GM21515 (cell line): ENCODE measurements around the gene MYRF.

ENCODE experiments used
- ATAC-seq: cut with Tn5 transposase; IDR thresholded peaks from one replicate; pipeline ENCODE4 v1.9.1; 2021; ENCODE audit not compliant: unreplicated experiment

MYRF gene

DNA sequence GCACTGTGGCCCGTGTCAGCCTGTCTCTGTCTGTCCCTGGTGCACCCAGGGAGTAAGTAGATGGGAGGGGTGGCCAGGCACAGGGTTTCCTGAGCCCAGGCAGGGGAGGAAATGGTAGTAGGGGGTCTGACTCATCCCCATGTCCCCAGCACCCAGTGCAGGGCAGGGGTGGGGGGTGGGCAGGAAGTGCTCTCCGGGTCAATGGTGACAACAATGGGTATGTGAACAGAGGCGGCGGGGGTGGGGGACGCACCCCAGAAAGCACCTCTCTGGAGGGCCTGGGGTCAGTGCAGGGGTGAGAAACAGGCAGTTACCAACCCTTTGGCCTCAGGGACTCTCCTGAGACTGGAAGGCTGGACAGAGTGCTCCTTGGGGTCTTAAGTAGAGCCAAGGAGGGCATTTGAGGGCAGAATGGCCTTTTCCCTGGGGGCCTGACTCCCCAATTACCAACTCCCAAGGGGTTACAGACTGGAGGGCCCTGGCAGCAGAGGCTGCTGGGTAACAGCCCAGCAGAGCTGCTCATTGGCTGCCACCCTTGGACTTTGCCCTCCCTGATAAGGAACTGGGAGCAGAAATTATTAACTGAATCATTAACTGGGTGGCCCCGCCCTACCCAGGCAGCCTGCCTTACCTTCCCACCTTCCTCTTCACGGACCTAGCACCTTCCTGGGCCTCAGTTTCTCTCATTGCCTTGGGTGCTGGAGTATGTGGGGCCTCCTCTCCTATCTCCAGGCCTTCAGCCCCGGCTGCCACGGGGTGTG lies 4.2 kb downstream of the MYRF start:
- ATAC-seq = no peak

DNA sequence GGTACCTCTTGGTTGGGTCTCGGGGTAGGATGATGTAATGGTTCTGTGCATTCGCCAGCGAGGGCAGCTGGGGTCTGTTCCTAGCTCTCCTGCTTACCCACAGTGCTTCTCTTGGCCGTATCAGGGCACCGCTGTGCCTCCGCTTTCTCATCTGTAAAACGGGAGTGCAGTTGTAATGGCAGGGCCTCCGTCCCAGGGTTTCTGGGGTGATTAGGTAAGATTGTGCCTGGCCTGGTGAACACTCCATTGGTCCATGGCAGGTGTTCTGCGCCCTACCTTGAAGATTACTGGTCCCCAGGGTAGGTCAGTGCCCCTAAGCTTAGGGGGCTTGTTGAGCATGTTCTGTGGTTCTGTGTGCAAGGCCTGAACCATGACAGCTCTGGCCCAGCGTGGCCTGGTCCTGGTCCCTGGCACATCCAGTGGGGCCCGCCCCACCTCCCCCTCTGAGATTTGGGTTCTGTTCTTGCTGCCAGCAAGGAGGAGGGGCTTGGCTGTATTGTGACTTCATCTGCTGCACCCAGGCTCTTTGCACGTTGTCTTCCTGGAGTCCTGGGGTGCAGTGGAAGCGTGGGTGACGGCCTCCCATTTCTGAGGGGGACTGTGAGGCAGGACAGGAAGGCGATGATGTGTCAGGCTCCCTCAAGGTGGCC lies 4.9 kb downstream of the MYRF start:
- no peak for ATAC-seq

DNA sequence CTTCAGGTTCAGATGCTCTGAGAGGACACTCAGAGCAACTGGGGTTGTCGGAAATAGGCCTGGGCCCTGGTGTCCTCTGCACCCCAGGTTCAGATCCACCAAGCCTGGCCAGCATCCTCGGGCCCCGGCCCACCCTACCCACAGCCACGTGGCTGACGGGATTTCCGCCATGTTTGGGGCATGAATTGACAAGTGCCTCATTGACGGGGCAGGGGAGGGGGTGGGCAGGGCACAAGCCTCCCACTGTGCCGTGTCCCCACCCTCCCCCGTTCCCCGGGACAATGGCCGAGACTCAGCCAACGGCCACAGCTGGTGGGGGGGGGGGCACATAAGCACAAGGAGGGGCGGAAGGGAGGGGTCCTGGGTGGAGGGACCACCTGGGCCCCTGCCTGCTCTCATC lies 8.5 kb downstream of the MYRF start:
- ATAC-seq = no peak

DNA sequence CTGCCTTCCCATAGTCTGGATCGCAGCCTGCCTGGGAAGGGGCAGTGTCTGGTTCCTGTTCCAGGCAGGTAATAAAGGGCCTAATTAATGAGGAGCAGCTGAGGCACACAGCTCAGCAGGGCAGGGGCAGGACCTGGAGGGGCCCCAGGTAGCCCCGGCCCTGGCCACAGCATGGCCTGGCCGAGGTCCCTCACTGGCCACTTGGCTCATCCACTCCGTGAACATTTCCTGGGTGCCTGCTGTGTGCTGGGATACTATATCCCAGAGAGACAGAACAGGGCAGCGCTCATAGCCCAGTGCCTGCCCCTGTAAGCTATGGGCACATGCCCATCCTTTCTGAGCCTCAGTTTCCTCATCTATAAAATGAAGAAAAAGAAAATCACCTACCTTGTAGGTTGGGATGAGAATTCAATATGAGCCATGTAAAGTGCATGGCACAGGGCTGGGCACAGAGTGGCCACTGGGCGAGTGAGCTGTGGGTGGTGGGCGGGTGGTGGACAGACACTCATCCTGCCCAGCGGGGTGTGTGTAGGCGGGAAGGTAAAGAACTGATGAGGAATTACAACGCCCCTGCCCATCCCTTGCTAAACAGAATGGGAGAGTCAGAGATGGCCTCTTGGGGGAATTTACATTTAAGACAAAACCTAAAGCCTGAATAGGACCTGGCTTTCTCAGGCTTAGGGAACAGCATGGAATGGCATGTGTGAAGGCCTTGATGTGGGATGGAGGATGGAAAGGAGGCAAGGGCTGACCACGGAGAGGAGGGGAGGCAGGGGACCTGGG lies 9.2 kb downstream of the MYRF start:
- no peak for ATAC-seq

DNA sequence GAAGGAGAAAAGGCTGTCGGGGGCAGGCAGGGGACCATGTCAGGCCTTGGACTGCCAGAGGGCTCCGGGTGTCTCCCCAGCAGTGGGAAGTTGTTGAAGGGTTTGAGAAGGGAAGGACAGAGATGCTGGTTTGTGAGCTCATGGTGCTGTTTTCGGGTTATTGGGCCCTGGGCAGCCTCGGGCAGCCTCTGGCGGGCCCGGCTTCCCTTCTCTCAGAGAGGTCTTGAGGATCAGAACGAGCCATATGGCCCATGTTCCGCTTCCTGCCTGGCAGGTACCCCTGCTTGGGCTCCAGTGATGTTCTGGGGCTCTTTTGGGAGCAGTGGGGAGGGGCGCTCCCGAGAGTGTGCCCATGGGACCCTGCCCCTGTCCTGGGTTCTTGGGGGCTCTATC lies 9.8 kb downstream of the MYRF start:
- no peak for ATAC-seq

DNA sequence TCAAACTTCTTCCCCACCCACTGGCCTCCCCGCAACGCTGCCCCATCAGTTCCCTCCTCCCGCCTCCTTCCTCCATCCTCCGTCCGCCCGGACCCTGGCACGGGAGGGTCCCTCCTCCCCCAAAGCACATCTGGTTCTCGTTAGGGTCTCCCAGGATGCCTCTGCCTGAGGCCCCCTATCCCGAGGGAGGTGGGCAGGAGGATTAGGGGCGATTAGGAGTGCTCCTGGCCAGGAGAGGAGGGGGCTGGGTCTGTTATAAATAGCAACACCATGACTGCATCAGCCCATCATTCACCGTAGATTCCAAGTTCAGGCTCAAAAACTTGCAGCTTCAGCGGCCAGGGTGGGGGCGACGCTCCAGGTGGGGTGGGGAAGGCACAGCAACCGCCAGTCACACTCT lies 10.4 kb downstream of the MYRF start:
- no peak for ATAC-seq

DNA sequence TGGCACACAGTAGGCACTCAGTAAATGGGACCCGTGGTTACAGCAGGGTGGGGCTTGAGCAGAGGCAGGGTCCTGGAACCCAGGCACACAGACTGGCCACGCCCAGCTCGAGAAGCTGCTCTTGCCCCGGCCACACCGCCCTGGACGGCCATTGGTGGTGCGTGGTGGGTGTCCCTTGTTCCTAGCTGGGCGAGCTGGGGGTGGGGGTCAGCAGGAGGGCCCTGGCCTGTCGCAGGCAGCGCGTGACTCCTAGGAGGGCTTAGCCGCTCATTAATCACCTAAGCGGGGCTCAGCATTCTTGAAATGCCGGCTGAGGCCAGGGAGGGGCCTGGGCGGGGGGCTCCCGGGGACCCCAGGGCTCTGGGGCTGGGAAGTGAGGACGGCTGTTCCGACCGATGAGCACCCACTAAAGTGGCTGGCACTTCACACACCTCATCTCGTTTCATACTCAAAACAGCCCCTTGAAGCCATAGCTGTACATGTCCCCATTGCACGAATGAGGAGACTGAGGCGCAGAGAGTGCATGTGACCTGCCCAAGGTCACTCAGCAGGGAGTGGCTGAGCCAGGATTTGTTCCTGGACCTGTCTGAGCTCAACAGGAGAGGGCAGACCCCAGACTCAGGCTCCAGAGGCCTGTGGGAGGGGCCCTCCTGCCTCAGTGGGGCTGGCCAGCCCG lies 11.6 kb downstream of the MYRF start:
- ATAC-seq = no peak

DNA sequence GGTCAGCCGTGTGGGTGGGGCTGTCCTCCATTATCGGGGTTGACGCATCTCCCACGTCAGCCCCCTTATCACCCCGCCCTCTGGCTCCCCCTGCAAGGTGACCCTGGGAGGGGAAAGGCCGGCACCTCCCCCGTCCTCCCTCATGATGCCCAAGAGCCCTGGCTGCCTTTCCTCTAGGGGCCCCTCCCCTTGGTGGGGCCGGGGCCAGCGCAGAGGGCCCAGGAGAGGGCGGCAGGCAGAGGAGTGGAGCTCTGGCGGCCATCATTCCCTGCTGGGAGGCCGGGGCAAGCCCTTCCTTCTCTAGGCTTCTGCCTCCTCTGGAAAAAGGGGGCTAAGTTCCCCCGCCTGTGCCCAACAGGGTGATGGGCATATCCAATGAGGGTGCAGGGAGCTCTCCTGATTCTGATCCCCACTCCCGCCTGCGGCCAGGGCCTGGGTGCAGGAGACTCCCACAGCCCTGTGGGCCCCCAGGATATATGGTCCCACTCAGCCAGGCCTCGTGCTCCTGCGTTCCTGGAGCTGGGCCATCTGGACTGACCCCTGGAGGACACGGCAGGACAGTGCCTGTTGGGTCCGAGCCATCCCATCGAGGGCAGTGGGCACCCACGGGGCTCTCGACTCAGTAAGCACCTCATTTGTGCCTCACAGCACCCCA lies 12.3 kb downstream of the MYRF start:
- ATAC-seq = no peak

DNA sequence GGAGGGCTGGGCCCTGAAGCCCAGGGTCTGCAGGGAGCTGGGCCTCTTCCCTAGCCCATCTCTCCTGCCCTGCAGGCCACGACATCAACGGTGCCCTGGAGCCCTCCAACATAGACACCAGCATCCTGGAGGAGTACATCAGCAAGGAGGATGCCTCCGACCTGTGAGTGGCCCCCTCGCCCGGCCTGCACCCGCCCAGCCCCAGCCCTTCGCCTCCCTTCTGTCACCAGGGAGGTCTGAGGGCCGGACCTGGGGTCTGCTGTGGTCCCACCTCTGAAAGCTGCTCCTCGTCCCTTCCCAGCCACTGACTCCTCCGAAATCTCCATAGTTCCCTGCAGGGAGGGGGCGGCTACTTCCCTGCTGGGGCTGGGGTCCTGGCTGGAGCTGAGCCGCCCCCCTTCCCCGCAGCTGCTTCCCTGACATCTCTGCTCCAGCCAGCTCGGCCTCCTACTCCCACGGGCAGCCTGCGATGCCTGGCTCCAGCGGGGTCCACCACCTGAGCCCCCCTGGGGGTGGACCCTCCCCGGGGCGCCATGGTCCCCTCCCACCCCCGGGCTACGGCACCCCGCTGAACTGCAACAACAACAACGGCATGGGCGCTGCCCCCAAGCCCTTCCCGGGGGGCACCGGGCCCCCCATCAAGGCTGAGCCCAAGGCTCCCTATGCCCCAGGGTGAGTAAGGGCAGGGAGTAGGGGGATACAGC lies 13.3 kb downstream of the MYRF start:
- no peak for ATAC-seq

DNA sequence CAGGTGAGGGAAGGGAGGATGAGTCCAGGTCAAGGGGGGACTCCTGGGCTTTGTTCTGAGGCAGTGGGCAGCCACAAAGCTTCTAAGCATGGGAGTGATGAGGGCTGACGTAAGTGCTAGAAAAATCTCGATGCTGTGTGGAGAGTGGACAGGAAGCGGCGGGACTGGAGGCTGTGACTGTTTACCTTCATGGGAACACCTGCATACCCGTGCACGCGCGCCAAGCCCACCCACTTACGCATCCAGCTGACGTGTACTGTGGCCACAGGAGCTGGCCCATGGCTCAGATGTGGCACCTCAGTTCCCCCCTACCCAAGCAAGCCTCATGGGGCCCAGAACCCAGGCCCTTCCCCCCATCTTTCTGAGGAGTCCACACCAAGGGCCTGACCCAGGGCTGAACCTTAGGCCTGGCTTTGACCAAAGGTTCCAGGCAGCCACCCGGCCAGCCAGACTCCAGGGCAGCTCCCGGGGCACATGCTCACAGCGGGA lies 14.0 kb downstream of the MYRF start:
- ATAC-seq = no peak

DNA sequence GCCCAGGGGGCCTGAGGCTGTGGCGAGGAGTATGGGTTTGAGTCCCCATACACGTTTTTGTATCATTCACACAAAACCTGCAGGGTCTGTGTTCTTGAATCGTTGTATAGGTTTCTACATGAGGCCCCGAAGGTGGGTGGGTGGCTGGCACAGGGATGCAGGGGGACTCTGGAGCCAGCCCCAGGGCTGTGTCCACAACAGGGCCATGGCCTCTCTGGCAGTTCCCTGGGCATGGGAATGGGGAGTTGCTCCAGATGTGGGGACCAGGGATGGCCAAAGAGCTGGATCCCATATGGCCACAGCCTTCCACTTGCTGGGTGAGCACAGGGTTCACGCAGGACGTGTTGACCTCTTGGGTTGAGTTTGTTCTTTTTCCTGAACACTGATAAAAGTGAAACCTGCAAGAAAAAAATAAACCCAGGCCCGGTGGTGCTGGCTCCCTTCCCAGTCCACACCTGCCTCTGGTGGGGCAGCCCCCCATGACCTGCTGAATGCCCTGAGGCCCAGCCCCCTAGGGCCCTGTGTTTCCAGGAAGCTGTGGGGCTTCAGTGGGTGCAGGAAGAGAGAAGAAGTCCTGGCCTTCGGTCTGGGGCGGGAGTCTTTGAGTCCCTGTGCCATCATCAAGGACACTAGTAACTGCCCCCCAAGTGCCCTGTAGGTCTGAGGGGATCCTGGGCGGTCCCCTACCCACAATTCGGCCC lies 16.1 kb downstream of the MYRF start:
- no peak for ATAC-seq

DNA sequence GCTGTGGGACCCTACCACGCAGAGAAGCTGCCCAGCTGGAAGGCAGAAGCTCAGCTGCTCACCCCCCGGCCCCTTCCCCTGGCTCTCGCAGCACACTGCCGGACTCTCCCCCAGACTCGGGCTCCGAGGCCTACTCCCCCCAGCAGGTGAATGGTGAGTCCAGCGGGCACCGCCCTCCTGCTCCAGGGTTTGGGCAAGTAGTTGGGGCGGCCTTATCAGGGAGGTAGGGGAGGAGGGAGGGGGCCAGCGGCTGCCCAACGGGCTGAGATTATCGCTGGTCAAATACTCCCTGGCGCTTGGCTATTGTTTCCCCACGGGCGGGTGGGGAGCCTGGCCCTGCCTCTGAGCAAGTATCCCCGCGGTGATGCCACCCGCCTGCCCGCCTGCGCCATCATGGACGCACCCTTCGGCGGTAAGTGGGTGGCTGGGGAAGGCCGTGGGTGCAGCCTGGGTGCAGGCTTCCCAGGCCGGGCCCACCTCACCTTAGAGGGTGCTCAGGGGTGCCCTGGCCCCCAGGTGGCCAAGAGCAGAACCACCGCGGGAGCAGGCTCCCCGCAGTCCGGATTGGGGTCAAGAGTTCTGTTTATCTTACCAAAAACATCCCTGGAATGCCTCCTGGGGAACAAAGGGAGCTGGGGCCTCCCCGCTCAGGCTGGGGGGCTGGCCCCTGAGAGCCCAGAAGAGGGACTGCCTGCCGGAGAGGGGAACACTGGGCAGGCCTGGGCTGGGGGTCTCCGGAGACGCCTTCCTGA lies 16.9 kb downstream of the MYRF start:
- no peak for ATAC-seq

DNA sequence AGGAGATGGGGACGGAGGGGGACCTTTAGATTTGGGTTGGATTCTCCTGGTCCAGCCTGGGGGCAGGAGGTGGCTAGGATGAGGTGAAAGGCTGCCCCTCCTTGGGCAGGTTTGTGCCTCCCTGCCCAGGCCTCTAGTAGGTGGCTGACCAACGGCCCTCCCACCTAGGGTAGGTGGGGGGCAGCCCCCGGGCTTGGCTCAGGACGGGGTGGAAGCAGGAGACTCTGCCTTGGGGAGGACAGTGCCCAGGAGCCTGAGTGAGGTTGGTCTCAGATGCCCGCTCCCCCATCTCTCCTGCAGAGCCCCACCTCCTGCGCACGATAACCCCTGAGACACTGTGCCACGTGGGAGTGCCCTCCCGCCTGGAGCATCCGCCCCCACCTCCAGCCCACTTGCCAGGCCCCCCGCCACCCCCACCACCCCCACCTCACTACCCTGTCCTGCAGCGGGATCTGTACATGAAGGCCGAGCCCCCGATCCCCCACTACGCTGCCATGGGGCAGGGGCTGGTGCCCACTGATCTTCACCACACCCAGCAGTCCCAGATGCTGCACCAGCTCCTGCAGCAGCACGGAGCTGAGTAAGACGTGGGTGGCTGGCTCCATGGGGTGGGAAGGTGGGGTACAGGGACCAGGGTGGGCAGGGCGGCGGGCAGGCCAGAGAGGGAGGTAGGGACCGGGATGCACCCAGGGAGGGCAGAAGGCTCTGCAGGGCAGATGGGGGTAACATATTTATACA lies 17.7 kb downstream of the MYRF start:
- no peak for ATAC-seq

DNA sequence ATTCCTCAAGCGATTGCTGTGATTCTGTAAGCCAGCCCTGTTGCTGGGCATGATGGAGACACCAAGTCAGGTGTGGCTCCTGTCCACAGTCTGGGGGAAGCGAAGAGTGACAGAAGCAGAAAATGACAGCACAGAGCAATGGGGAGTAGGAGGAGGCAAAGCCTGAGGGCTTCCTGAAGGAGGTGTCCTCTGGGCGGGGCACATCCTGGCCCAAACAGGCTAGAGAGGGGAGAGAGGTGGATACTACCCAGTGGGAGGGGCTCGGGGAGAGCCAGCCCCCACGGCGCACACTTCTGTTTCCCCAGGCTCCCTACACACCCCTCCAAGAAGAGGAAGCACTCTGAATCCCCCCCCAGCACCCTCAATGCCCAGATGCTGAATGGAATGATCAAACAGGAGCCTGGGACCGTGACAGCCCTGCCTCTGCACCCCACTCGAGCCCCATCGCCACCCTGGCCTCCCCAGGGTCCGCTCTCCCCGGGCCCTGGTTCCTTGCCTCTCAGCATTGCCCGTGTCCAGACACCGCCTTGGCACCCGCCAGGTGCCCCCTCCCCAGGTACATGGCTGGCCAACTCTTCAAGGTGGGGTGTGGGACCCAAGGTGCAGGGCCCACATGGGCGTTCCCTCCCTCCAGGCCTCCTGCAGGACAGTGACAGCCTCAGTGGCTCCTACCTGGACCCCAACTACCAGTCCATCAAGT lies 18.9 kb downstream of the MYRF start:
- no peak for ATAC-seq

DNA sequence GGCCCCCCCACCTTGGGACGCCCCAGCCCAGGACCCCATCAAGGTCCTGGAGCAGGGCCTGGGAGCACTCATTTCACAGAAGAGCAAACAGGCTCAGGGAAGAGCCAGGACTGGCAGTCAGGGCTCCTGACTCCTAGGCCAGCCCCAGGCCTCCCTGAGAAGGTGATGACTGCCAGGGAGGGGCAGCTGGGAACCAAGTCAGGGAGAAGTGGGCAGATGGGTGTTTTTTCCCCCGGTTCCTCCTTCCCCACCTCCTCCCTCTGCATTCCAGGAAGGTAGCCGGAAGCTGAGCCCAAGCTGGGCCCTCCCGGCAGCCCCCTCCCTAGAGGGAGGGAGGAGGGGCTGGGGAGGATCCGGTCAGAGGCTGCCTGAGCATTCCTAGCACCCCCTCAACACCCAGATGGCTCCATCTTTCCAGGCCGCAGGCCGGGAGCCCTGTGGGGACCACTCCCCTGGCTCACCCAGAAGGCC lies 19.6 kb downstream of the MYRF start:
- ATAC-seq = no peak

DNA sequence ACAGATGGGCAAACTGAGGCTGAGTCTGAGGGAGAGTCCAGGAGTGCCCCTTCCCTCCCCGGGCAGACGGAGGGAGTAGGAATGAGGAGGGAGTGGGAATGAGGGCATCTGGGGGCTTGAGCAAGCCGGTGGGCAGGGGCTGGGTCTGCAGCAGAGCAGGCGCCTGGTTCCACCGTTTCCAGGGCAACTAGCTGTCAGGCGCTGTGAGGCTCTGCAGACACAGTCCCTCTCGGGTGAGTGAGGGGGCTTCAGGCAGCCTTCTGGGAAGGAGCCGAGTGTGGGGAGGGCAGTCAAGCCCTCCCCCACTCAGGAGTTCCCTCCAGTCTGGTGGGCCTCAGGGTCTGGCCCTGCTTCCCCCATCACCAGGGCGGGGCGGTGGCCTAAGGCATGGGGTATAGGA lies 20.9 kb downstream of the MYRF start:
- ATAC-seq = no peak

DNA sequence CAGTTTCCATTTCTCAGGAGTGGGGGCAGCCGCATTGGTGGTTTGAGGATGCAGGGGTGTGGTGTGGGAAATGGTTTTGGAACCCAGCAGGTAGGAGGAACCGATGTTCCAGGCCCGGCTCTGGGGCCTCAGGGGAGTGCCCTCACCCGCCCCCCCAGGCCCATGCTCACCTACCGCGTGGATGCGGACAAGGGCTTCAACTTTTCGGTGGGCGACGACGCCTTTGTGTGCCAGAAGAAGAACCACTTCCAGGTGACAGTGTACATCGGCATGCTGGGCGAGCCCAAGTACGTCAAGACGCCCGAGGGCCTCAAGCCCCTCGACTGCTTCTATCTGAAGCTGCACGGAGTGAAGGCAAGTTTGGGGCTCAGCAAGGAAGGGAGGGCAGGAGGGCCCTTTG lies 21.4 kb downstream of the MYRF start:
- ATAC-seq = no peak

DNA sequence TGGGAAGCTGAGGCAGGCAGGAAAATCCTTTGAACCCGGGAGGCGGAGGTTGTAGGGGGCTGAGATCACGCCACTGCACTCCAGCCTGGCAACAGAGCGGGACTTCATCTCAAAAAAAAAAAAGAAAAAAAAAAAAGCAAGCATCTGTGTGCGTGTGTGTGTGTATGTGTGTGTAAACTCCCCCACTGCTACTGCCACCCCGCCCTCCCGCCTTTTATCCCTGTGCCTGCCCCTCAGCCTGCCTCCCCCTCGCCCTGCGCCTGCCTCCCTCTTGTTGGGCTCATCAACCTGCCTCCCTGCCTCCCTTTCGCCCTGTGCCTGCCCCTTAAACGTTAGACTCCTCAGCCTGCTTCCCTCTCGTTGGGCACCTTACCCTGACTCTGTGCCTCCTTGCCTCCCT lies 22.0 kb downstream of the MYRF start:
- no peak for ATAC-seq
